Smooth muscle cell (in vitro differentiated cells): ENCODE data around the gene ITPKB. TPM values are rescaled to one million over a fixed set of nuclear protein-coding genes. Genes with fewer than 3 reads are reported as not detected.

Source experiments
- DNase-seq: peaks from one replicate; lab custom pipeline; 2025; ENCODE audit not compliant: unreplicated experiment; lab: John Stamatoyannopoulos, UW
- H2AFZ ChIP-seq: fragments of 200-600 bp; sonication (generic); 2 replicates; pipeline ENCODE4 v1.6.0; 2016; ENCODE audit warnings: antibody characterized with exemption, low read depth, mild to moderate bottlenecking
- H3F3A ChIP-seq: fragments of 200-600 bp; sonication (generic); 2 replicates; pipeline ENCODE4 v1.6.0; 2017; ENCODE audit warnings: antibody characterized with exemption, low read depth
- H3K27ac ChIP-seq: fragments of 200-600 bp; sonication (generic); 2 replicates; pipeline ENCODE4 v1.5.1; 2016; ENCODE audit warnings: low read depth, mild to moderate bottlenecking
- H3K27me3 ChIP-seq: fragments of 200-600 bp; sonication (generic); 2 replicates; pipeline ENCODE4 v1.6.1; 2016; ENCODE audit warnings: low read depth, mild to moderate bottlenecking
- H3K36me3 ChIP-seq: fragments of 200-600 bp; sonication (generic); 2 replicates; pipeline ENCODE4 v1.5.1; 2016; ENCODE audit warnings: low read depth
- H3K4me1 ChIP-seq: fragments of 200-600 bp; sonication (generic); 2 replicates; pipeline ENCODE4 v1.5.1; 2016; ENCODE audit warnings: low read depth
- H3K4me2 ChIP-seq: fragments of 200-600 bp; sonication (generic); 2 replicates; pipeline ENCODE4 v1.6.0; 2016; ENCODE audit warnings: mild to moderate bottlenecking
- H3K4me3 ChIP-seq: fragments of 200-600 bp; sonication (generic); 2 replicates; pipeline ENCODE4 v1.5.1; 2016; ENCODE audit warnings: mild to moderate bottlenecking
- H3K79me2 ChIP-seq: fragments of 200-600 bp; sonication (generic); 2 replicates; pipeline ENCODE4 v1.6.0; 2016; ENCODE audit warnings: low read depth, mild to moderate bottlenecking
- H3K9ac ChIP-seq: fragments of 200-600 bp; sonication (generic); 2 replicates; pipeline ENCODE4 v1.6.0; 2016; ENCODE audit warnings: low read depth
- H3K9me3 ChIP-seq: fragments of 200-600 bp; sonication (generic); replicated peaks from 2 replicates; pipeline ENCODE4 v1.5.1; 2016; ENCODE audit warnings: low read depth
- H4K20me1 ChIP-seq: fragments of 200-600 bp; sonication (generic); 2 replicates; pipeline ENCODE4 v1.6.0; 2016; ENCODE audit warnings: low read depth
- CTCF ChIP-seq: fragments of 200-600 bp; sonication (generic); IDR thresholded peaks from 2 replicates; pipeline ENCODE4 v1.5.1; 2017; ENCODE audit warnings: borderline replicate concordance, mild to moderate bottlenecking, antibody characterized with exemption; ENCODE audit not compliant: insufficient read depth, poor library complexity, severe bottlenecking
- WGBS: methylation state at CpG from one replicate; pipeline ENCODE4 v1.1.7; 2016; ENCODE audit warnings: low lambda C conversion rate; 5-methylcytosine and 5-hydroxymethylcytosine counted together
- polyA plus RNA-seq: library from polyadenylated mRNA; unstranded; fragments of >200 nt; fragmentation: Nextera tagmentation; extraction: Ambion mirVana; gene quantifications from 2 replicates; pipeline ENCODE4 v1.2.1, GENCODE V29; 2016
- total RNA-seq: library from RNA; depleted of rRNA; stranded (reverse); fragments of >200 nt; gene quantifications from 2 replicates; pipeline ENCODE4 v1.2.3, GENCODE V29; 2014

Gene ITPKB
- total and polyA plus RNA-seq, 2 experiments from 2014 or later, result 8.9 to 11.4 TPM

- Histone ChIP-seq H3K79me2 (no peaks in the 10 kb centered on the region), H3K4me3 (no peak overlapping the region), H3F3A (no peaks in the 10 kb centered on the region), H3K4me1 (peaks cover 4% of the 10 kb centered on the region), H3K27me3 (no peaks in the 10 kb centered on the region), H3K36me3 (no peaks in the 10 kb centered on the region), H3K27ac (no peak overlapping the region), H3K4me2 (no peak overlapping the region), H4K20me1 (no peaks in the 10 kb centered on the region), H3K9me3 (no peaks in the 10 kb centered on the region), H2AFZ (no peak overlapping the region), H3K9ac (no peak overlapping the region)
- DNase-seq, result no peak
- no peak for TF ChIP-seq CTCF
- 95% methylated on average over 16 of the region's 16 CpGs for WGBS
These were observed 100.5 kb downstream of the ITPKB start for GRCh38 chr1:226638608-226639007.

- no peak for DNase-seq
- no peak overlapping the region for H3K4me2 ChIP-seq
- H3K27ac ChIP-seq, result no peak overlapping the region
- no peak overlapping the region for H3K4me3 ChIP-seq
- no peaks in the 10 kb centered on the region for H3K36me3 ChIP-seq
- H3K79me2 ChIP-seq, result no peaks in the 10 kb centered on the region
- no peak overlapping the region for H2AFZ ChIP-seq
- no peaks in the 10 kb centered on the region for H3K4me1 ChIP-seq
- H3K27me3 ChIP-seq, result no peaks in the 10 kb centered on the region
- H3K9me3 ChIP-seq, result no peaks in the 10 kb centered on the region
- H3K9ac ChIP-seq, result no peak overlapping the region
- 82% methylated on average over 10 of the region's 10 CpGs for WGBS
- H3F3A ChIP-seq, result no peaks in the 10 kb centered on the region
- no peak for TF ChIP-seq CTCF
- no peaks in the 10 kb centered on the region for H4K20me1 ChIP-seq
These were observed 101.0 kb downstream of the ITPKB start for GRCh38 chr1:226638001-226638601.

- no peak for TF ChIP-seq CTCF
- 85% methylated on average over 29 of the region's 29 CpGs for WGBS
- H2AFZ ChIP-seq, result no peak overlapping the region
These were observed 101.7 kb downstream of the ITPKB start for GRCh38 chr1:226637147-226637935.

GRCh38 chr1:226636847-226637096 is 102.3 kb downstream of the ITPKB start:
- H2AFZ ChIP-seq, result no peak overlapping the region
- no peak overlapping the region for H3K4me2 ChIP-seq
- no peaks in the 10 kb centered on the region for H4K20me1 ChIP-seq
- no peak overlapping the region for H3K9ac ChIP-seq
- no peak overlapping the region for H3K4me3 ChIP-seq
- H3K4me1 ChIP-seq, result no peaks in the 10 kb centered on the region
- DNase-seq, result no peak
- no peaks in the 10 kb centered on the region for H3K79me2 ChIP-seq
- no peaks in the 10 kb centered on the region for H3K9me3 ChIP-seq
- H3K36me3 ChIP-seq, result no peaks in the 10 kb centered on the region
- WGBS, result 81% methylated on average over 1 of the region's 1 CpG
- H3K27ac ChIP-seq, result no peak overlapping the region
- H3K27me3 ChIP-seq, result no peaks in the 10 kb centered on the region
- no peaks in the 10 kb centered on the region for H3F3A ChIP-seq
- TF ChIP-seq CTCF, result no peak

More at GRCh38 chr1:226637147-226637935, 101.7 kb downstream of the ITPKB start:
- H3K36me3 ChIP-seq, result no peaks in the 10 kb centered on the region
- DNase-seq, result no peak
- H3K4me1 ChIP-seq, result no peaks in the 10 kb centered on the region
- no peaks in the 10 kb centered on the region for H3K27me3 ChIP-seq
- no peak overlapping the region for H3K9ac ChIP-seq
- no peaks in the 10 kb centered on the region for H3F3A ChIP-seq
- no peak overlapping the region for H3K4me3 ChIP-seq
- H3K4me2 ChIP-seq, result no peak overlapping the region
- H3K9me3 ChIP-seq, result no peaks in the 10 kb centered on the region
- H4K20me1 ChIP-seq, result no peaks in the 10 kb centered on the region
- H3K27ac ChIP-seq, result no peak overlapping the region
- H3K79me2 ChIP-seq, result no peaks in the 10 kb centered on the region
